NCI-H1694 (cell line): ENCODE measurements around the gene PRRG2.

Experiments used
- DNase-seq: peaks from one replicate; lab custom pipeline; 2025; lab: John Stamatoyannopoulos, UW

Gene PRRG2

DNA sequence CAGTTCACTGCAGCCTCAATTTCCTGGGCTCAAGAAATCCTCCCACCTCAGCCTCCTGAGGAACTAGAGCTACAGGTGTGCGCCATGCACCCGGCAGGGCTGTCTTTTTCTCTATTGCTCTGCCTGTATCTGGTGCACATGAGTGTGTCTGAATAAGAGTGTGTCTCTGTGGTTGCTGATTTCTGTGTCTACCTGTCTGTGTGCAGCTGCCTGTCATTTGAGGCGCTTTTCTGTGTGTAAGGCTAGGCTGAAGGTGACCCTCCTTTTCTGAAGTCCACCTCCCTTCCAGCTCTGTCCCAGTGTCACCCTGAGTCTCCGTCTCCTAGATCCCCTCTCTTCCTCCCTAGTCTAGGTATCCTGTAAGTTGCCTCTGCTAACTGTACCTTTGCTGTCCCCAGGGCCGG, 8.4 kb downstream of the PRRG2 start:
- no peak for DNase-seq

DNA sequence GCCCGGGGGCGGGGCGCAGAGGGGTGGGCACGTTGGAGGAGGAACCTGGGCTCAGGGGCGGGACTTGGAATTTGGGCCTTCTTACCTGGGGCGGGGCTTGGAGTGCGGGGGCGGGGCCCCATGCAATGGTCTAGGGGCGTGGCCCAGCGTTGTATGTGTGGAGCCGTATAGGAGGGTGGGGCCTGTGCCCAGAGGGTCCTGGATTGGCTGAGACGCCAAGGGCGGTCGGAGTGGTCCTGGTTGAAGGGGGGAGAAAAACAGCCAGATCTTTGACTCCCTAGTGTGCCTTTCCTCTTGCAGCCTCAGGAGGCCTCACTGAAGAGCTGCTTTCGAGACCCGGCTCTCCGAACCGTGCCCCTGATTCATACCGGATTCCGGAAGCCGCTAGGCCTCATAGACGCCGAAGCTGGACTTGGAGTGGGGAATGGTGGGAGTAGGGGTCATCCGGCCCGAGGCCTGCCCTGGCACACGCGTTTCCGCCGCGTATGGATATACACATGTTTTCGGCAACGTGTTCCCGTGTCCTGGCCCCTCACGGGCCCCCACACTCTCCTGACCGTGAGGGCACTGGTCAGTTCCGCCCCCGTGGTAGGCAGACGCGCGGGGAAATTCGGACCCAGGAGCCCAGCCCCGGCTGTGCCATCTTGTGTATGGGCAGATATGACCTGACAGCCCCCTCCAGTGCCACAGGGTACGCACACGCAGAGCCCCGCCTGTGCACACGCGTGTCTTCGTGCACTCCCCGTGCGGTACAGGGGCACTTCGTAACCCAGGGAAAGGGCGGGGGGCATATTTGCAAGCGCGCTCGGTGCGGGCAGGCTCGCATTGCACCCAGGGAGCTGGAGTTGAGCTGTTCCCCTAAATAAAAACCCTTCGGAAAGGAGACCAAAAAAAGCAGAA, 9.2 kb downstream of the PRRG2 start:
- peak; percentile 97 for DNase-seq

DNA sequence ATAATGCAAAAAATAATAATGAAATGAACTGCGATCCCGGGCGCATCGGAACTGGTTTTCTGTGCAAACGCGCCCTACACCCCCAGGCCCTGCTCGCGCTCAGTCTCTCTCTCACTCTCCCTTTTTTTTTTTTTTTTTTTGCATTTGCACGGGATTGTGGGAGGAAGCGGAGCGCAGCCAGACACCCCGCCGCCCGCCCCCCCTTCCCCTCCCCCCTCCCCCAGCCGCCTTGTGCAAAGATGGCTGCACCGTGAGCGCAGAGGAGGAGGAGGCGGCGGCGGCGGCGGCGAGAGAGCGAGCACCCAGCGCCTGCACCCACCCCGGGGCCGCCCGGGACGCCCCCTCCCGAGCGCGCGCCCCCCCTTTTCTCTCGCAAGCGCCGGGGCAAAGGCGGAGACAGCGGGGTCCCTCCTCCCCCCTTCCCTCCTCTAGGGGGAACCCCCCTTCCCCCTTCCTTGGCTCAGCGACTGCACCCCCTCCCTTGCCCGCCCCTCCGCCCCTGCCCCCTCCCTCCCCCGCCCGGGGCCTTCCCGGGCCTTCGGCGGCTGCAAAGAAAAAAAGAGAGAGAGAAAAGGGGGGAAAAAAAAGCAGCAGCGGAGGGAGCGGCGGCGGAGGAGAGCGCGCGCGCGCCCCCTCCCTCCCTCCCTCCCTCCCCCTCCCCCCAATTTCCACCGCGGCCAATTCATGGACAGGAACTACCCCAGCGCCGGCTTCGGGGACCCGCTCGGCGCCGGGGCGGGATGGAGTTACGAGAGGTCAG, 10.0 kb downstream of the PRRG2 start, which contains the start of gene PRR12:
TSS of gene PRR12 (plus strand) at position 212 of the 760 bp plus-strand sequence. CDS start at position 685, 473 bp downstream.
- DNase-seq: peak; percentile 65

DNA sequence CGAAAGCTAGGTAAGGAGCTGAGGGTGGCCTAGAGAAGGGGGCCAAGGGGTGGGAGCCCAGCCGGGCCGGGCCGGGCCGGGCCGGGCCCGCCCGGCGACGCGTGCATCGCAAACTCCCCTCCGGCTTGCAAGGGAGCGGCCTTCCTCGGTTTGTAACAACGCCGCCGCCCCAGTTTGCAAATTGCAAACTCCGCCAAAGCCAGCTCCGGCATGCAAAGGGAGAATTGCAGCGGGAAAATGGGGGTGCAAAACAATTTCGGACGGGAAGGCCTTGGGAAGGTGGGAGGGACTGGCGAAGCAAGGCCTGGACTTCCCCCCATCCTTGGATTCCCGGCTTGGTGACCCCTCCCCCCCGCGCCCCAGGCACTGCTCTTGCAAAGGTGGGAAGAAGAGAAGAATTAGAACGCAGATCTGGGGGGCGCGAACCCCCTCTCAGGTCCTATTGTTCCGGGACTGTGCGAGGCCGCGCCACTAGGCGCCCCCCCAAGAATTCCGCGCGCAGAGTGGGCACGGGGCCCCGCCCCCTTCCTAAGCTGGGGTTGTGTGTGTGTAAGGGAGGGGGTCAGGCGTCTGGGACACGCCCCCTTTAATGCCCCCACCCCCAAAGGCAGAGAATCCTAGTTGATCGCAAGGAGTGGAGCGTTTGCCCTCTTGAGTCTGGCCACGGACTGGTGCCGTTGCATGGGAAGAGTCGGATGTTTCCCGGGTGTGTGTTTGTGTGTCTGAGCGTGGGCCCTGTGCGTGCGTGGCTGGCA, 10.8 kb downstream of the PRRG2 start:
- peak; percentile 35 for DNase-seq

DNA sequence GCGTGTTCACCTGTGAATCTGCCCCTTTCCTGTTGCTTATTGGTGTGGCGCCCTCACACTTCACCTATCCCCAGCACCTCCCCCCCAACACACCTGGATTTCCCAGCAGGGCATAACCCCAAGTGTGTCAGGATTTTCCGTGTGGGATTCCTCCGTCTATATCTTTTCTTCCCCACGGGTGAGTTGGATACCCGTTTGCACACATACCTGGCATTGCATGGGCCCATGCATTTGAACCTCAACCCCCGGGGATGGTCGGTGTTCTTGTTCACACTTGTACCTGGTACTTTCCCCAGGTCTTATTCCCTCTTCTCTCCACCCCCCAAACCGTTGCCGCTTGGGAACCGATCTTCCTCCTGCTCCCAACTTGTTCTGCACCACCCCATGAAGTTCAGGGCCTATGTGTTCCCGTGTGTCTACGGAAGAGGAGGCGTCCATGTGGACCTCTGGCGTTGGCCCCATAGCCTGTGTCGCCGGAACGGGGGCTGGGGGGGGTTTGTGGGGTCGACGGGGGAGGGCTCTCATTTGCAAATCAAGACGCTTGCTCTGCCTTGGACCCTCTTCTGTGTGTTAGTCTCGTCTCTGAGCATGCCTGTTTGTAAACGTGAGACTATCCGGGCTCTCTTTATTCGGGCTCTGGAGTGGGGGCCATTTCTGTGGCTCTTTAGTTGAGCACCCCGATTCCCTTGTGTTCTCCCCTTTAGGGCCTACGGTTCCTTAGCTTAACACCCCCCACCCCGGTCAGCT, 11.5 kb downstream of the PRRG2 start:
- DNase-seq: peak; percentile 22

DNA sequence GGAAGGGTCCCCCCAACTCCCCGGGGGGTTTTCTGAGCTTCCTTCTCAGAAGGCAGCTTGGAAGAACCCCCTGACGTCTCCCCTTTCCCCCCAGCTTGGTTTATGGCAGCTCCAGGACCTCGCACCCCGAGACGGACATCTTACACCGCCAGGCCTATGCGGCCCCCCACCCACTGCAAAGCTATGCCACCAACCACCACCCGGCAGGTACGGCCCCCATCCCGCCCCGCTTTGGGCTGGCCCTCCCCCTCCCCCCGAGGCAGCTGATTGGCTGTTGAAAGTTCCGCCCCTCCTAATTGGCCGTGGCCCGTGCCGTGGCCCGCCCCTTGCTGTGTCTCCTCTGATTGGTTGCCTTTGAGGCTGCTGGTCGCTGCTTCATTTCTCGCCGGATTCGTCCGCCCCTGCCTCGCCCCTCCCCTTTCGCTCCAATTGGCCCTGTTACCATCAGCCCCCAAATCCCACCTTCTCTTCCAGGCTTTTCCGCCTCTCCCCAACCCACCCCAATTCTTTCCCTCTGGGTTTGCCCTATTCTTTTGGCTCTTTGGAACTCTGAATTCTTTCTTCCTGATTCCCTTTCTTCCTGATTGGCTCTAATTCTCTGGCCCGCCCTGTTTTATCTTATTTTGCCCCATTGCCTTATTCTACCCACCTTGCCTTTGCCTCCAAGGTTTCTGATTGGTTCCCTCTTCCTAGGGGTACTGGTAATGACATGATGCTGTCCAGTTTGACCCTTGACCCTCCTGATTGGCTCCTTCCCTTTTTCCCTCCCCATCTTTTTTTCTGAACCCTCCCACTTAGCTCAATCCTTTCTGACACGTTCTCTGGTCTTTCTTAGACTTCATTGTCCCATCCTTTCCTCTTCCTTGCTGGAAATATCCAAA, 12.4 kb downstream of the PRRG2 start:
- DNase-seq: peak; percentile 93

DNA sequence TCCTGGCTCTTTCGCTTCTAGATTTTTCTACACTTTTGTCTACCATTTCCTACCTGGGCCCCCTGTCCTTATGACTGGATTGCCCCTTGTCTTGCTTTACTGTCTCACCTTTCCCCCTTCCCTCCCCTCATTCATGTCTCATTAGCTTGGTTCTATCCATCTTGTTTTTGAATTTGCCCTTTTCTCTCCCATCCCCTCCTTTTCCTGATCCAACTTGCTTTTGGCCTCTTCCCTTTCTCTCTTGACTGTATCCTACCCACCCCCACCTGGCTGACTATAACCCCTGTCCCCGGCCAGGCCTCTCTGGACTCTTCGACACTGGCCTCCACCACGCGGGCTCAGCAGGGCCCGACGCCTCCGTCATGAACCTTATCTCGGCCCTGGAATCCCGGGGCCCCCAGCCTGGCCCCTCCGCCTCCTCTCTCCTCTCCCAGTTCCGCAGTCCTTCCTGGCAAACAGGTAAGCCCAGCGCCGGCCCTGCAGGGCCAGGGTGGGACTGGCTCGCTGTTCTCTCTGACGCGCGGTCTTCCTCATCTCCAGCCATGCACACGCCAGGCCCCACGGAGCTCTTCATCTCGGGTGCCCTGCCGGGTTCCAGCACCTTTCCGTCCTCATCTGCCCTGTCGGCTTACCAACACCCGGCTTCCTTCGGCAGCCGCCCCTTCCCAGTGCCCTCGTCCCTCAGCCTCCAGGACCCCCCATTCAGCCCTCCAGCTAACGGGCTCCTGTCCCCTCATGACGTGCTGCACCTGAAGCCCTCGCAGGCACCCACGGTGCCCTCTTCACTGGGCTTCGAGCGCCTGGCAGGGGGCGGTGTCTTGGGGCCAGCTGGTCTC, 13.3 kb downstream of the PRRG2 start:
- DNase-seq: no peak

DNA sequence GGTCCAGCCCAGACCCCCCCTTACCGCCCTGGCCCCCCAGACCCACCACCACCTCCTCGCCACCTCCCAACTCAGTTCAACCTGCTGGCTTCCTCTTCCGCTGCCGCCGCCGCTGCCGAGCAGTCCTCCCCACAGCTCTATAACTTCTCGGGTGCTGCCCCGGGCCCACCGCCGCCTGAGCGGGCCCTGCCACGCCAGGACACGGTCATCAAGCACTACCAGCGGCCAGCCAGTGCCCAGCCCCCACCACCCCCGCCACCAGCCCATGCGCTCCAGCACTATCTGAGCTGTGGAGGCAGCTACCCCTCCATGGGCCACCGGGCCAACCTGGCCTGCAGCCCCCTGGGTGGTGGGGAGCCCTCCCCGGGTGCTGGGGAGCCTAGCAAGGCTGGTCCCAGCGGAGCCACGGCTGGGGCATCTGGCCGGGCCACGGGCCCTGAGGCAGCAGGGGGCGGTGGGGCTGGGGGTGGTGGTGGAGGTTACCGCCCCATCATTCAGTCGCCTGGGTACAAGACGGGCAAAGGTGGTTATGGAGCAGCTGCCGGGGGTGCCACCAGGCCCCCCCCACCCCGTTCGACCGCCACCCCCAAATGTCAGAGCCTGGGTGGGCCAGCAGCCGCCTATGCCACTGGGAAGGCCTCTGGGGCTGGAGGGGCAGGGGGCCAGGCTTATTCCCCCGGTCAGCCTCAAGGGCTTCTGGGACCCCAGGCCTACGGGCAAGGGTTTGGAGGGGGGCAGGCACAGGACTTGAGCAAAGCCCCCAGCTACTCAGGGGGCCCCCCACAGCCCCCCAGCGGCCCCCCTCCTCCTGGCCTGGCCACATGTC, 14.1 kb downstream of the PRRG2 start:
- no peak for DNase-seq

DNA sequence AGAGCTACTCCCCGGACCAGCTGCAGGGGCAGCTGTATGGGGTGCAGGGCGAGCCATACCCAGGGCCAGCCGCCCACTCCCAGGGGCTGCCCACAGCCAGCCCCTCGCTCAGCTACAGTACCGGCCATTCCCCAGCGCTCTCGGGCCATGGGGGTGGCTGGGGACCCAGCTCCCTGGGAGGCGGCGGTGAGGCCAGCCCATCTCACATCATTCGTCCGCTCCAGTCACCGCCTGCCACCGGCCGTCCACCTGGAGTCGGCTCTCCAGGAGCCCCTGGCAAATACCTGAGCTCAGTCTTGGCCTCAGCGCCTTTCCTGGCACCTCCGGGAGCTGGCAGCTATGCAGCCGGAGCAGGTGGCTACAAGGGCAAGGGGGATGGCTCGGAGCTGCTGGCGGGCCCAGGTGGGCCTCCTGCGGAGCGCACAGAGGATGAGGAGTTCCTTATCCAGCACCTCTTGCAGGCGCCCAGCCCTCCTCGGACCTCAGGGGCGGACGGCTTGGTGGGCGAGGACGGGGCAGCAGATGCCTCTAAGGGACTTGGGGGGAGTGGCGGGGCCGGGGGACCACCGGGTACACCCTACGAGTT, 14.8 kb downstream of the PRRG2 start:
- DNase-seq: no peak

DNA sequence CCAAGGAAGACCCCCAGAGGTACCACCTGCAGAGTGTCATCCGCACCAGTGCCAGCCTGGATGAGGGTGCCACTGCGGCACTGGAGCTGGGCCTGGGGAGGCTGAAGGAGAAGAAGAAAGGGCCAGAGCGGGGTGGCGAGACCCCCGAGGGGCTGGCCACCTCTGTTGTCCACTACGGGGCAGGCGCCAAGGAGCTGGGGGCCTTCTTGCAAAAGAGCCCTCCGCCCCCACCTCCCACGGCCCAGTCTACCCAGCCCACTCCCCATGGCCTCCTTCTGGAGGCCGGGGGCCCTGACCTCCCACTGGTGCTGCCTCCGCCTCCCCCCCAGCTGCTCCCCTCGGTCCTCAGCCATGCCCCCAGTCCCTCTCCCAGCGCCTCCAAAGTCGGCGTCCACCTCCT, 15.3 kb downstream of the PRRG2 start:
- no peak for DNase-seq

DNA sequence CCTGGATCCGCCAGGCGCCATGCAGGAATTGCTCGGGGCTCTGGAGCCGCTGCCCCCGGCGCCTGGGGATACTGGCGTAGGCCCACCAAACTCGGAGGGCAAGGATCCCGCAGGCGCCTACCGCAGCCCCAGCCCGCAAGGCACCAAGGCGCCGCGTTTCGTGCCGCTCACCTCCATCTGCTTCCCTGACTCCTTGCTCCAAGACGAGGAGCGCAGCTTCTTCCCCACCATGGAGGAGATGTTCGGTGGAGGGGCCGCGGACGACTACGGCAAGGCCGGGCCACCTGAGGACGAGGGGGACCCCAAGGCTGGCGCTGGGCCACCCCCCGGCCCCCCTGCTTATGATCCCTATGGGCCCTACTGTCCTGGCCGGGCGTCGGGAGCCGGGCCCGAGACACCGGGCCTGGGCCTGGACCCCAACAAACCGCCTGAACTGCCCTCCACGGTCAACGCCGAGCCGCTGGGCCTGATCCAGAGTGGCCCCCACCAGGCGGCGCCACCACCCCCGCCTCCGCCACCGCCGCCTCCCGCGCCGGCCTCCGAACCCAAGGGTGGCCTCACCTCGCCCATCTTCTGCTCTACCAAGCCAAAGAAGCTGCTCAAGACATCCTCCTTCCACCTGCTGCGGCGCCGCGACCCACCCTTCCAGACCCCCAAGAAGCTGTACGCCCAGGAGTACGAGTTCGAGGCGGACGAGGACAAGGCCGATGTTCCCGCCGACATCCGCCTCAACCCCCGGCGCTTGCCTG, 16.0 kb downstream of the PRRG2 start:
- DNase-seq: no peak

DNA sequence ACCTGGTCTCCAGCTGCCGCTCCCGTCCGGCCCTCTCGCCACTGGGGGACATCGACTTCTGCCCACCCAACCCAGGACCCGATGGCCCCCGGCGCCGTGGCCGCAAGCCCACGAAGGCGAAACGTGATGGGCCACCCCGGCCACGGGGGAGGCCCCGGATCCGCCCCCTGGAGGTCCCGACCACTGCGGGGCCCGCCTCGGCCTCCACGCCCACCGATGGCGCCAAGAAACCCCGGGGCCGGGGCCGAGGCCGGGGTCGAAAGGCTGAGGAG, 16.5 kb downstream of the PRRG2 start:
- DNase-seq: no peak

DNA sequence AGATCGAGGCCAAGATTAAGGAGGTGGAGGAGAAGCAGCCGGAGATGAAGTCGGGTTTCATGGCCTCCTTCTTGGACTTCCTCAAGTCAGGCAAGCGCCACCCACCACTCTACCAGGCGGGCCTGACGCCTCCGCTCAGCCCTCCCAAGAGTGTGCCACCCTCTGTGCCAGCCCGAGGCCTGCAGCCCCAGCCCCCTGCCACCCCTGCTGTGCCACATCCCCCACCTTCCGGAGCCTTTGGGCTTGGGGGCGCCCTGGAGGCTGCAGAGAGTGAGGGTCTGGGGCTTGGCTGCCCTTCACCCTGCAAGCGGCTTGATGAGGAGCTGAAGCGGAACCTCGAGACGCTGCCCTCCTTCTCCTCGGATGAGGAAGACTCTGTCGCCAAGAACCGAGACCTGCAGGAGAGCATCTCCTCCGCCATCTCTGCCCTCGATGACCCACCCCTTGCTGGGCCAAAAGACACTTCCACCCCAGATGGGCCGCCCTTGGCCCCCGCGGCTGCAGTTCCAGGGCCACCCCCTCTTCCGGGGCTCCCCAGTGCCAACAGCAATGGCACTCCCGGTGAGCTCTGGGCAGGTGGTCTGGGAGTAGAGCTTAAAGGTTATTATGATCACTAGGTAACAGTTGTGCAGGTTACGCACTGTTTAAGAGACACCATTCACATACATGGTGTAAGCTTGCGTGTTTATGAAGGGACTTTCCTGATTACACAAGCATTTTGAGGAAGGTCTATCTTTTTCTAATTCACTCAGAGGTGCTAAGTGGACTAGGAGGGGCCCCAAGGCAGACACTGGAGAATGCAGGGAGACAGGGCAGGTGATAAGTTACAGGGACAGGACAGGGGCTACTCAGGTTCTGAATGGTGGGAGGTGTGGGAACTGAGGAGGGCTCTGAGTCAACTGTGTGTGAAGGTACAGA, 18.5 kb downstream of the PRRG2 start:
- DNase-seq: no peak

DNA sequence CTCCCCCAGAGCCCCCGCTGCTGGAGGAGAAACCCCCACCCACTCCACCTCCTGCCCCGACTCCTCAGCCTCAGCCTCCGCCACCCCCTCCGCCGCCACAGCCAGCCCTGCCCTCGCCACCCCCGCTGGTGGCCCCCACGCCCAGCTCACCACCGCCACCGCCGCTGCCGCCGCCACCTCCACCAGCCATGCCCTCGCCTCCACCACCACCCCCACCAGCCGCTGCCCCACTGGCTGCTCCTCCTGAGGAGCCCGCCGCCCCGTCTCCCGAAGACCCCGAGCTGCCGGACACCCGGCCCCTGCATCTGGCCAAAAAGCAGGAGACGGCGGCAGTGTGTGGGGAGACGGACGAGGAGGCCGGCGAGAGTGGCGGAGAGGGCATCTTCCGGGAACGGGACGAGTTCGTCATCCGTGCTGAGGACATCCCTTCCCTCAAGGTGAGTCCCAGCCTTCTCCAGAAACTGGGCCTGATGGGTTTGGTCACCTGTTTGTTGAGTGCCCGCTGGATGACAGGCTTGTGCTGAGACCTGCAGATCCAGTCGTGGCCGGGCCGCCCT, 20.4 kb downstream of the PRRG2 start:
- DNase-seq: no peak

DNA sequence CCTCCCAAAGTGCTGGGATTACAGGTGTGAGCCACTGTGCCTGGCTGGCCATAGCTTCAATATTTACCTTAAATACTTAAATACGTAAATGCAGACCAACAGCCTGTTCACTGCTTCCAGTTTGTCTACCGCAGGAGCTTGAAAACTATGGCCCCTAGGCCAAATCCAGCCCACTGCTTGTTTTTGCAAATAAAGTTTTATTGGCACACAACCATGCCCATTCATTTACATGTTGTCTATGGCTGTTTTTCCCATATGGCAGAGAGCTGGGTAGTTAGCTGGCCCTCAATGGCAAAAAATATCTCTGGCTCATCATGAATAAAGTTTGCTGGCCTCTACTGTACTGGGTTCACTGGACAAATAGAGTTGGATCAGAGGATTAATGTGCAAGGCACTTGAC, 21.7 kb downstream of the PRRG2 start:
- DNase-seq: no peak

DNA sequence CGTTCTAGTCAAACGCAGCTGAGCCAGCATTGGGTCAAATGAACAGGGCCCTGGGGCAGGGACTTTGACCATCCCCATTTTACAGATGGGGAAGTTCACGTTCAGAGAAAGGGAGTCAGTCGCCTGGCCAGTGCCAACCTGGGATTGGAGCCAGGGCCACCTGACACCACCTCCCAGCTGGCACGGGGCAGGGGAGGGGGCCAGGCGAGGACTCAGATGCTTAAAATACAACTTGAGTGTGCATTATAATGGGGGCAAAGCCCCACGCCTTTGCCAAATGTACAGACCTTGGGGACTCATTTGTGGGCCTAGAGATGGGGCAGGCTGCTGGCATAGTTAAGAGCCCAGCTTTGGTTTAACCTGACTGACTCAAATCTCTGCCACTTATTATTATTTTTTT, 24.5 kb downstream of the PRRG2 start:
- no peak for DNase-seq
